IPS-18c (cell line): Measurements from ENCODE around the gene NECAB2.
"Not testable (repeated sequence)": the region's sequence is repeated elsewhere in the genome, so short reads cannot be mapped to it uniquely, and the experiment has no call there.

ENCODE experiments used
- H3K4me3 ChIP-seq: 2 replicates; pipeline ENCODE4 v1.7.0; 2013; ENCODE audit warnings: low read depth, mild to moderate bottlenecking, low read length, moderate library complexity; ENCODE audit not compliant: insufficient read depth
- H3K9me3 ChIP-seq: one replicate; pipeline ENCODE4 v1.6.1; 2013; ENCODE audit warnings: mild to moderate bottlenecking, low read length, moderate library complexity; ENCODE audit not compliant: control insufficient read depth, insufficient read depth

The NECAB2 gene

GRCh38 chr16:83946781-83947566, 21.1 kb upstream of the NECAB2 start:
- Histone ChIP-seq H3K9me3 (no peaks in the 10 kb centered on the region), H3K4me3 (no peak overlapping the region)

GRCh38 chr16:83947642-83948234, 20.3 kb upstream of the NECAB2 start:
- Histone ChIP-seq H3K9me3 (no peaks in the 10 kb centered on the region), H3K4me3 (no peak overlapping the region)

GRCh38 chr16:83948914-83949723, 18.9 kb upstream of the NECAB2 start:
- no peak overlapping the region for H3K4me3 ChIP-seq
- no peaks in the 10 kb centered on the region for H3K9me3 ChIP-seq

GRCh38 chr16:83949724-83950001, 18.4 kb upstream of the NECAB2 start:
- Histone ChIP-seq H3K4me3 (no peak overlapping the region), H3K9me3 (no peaks in the 10 kb centered on the region)

- H3K9me3 ChIP-seq, H3K4me3 ChIP-seq: not testable (repeated sequence)
These were observed 17.1 kb upstream of the NECAB2 start for GRCh38 chr16:83950862-83951399.

- H3K9me3 ChIP-seq, result no peaks in the 10 kb centered on the region
- H3K4me3 ChIP-seq, result no peak overlapping the region
These were observed 16.5 kb upstream of the NECAB2 start for GRCh38 chr16:83951544-83951943.

GRCh38 chr16:83952587-83952939, 15.5 kb upstream of the NECAB2 start:
- Histone ChIP-seq H3K9me3 (no peaks in the 10 kb centered on the region), H3K4me3 (no peak overlapping the region)

- Histone ChIP-seq H3K4me3 (peak within 1 kb of the TSS; percentile 15; the same call in 1 of the 2 replicates), H3K9me3 (no peaks in the 10 kb centered on the region)
These were observed 14.9 kb upstream of the NECAB2 start, which contains the start of gene OSGIN1 for GRCh38 chr16:83952940-83953795. Gene OSGIN1 (plus strand): TSS chr16:83953240. CDS start chr16:83957672, 4,432 bp downstream.

GRCh38 chr16:83953796-83954576, 14.1 kb upstream of the NECAB2 start:
- Histone ChIP-seq H3K4me3 (no peak overlapping the region), H3K9me3 (no peaks in the 10 kb centered on the region)

GRCh38 chr16:83954577-83955016, 13.4 kb upstream of the NECAB2 start:
- no peak overlapping the region for H3K4me3 ChIP-seq

GRCh38 chr16:83955218-83956130, 12.6 kb upstream of the NECAB2 start:
- Histone ChIP-seq H3K4me3 (no peak overlapping the region), H3K9me3 (no peaks in the 10 kb centered on the region)

More at GRCh38 chr16:83954577-83955016, 13.4 kb upstream of the NECAB2 start:
- H3K9me3 ChIP-seq, result no peaks in the 10 kb centered on the region

GRCh38 chr16:83956336-83957289, 11.4 kb upstream of the NECAB2 start:
- Histone ChIP-seq H3K9me3 (no peaks in the 10 kb centered on the region), H3K4me3 (no peak overlapping the region)

- Histone ChIP-seq H3K9me3 (no peaks in the 10 kb centered on the region), H3K4me3 (no peak overlapping the region)
These were observed 10.7 kb upstream of the NECAB2 start for GRCh38 chr16:83957296-83957855.

- Histone ChIP-seq H3K4me3 (no peak overlapping the region), H3K9me3 (no peaks in the 10 kb centered on the region)
These were observed 9.8 kb upstream of the NECAB2 start for GRCh38 chr16:83958137-83958845.
